ENCODE data around the gene UNC5C.

GRCh38 chr4:95255396-95256107 is 293.2 kb downstream of the UNC5C start:
- no peak for TF ChIP-seq CTCF (IDR thresholded peaks at IDR 0.05)
- TF ChIP-seq POLR2AphosphoS5 (IDR thresholded peaks at IDR 0.05) = no peak
